OCI-LY3 (cell line): Measurements from ENCODE around the gene COL26A1.

Experiments
- H2AFZ ChIP-seq: fragments of 200-600, 300-600 bp; shearing (Covaris generic); 2 replicates; pipeline ENCODE4 v1.6.0; 2014; ENCODE audit warnings: antibody characterized with exemption, low read depth, low read length
- H3K27ac ChIP-seq: fragments of 200-600, 300-600 bp; sonication (generic); 2 replicates; pipeline ENCODE4 v1.5.1; 2014; ENCODE audit warnings: mild to moderate bottlenecking, low read length, moderate library complexity, mixed read lengths
- H3K27me3 ChIP-seq: fragments of 200-600, 300-600 bp; sonication (generic); 2 replicates; pipeline ENCODE4 v1.6.1; 2014; ENCODE audit warnings: low read depth, low read length, mixed read lengths
- H3K36me3 ChIP-seq: fragments of 200-600, 300-600 bp; sonication (generic); replicated peaks from 2 replicates; pipeline ENCODE3; 2014; ENCODE audit warnings: low read depth, low read length, mixed read lengths
- H3K4me1 ChIP-seq: fragments of 300-600, 200-600 bp; sonication (generic); 2 replicates; pipeline ENCODE4 v1.6.1; 2014; ENCODE audit warnings: low read length, mixed read lengths
- H3K4me2 ChIP-seq: fragments of 200-600, 300-600 bp; sonication (generic); 2 replicates; pipeline ENCODE4 v1.6.1; 2014; ENCODE audit warnings: low read length, mixed read lengths
- H3K4me3 ChIP-seq: fragments of 300-600, 200-600 bp; sonication (generic); 2 replicates; pipeline ENCODE4 v1.5.1; 2014; ENCODE audit warnings: antibody characterized with exemption, mild to moderate bottlenecking, low read length, moderate library complexity
- H3K79me2 ChIP-seq: fragments of 300-600, 200-600 bp; shearing (Covaris generic); 2 replicates; pipeline ENCODE4 v1.6.1; 2014; ENCODE audit warnings: mild to moderate bottlenecking, low read length, mixed read lengths
- H3K9ac ChIP-seq: fragments of 300-600, 200-600 bp; shearing (Covaris generic); 2 replicates; pipeline ENCODE4 v1.6.0; 2014; ENCODE audit warnings: mild to moderate bottlenecking, low read length, moderate library complexity
- H3K9me3 ChIP-seq: fragments of 200-600, 300-600 bp; shearing (Covaris generic); 2 replicates; pipeline ENCODE4 v1.6.1; 2014; ENCODE audit warnings: low read length, mixed read lengths; ENCODE audit not compliant: insufficient read depth
- H4K20me1 ChIP-seq: fragments of 200-600, 300-600 bp; sonication (generic); 2 replicates; pipeline ENCODE4 v1.6.1; 2016; ENCODE audit warnings: low read length, mixed read lengths; ENCODE audit not compliant: insufficient read depth
- EZH2phosphoT487 ChIP-seq: fragments of 200-600 bp; shearing (Covaris generic); IDR thresholded peaks from 2 replicates; pipeline ENCODE4 v1.6.1; 2018; ENCODE audit warnings: antibody characterized with exemption, mixed run types, low read depth
- TF ChIP-seq, protein P1 (sequence below): fragments of 200-600, 300-600 bp; sonication (generic); IDR thresholded peaks from 2 replicates; pipeline ENCODE4 v1.5.1; 2014; ENCODE audit warnings: antibody characterized with exemption, low read length, low read depth

The COL26A1 gene

DNA sequence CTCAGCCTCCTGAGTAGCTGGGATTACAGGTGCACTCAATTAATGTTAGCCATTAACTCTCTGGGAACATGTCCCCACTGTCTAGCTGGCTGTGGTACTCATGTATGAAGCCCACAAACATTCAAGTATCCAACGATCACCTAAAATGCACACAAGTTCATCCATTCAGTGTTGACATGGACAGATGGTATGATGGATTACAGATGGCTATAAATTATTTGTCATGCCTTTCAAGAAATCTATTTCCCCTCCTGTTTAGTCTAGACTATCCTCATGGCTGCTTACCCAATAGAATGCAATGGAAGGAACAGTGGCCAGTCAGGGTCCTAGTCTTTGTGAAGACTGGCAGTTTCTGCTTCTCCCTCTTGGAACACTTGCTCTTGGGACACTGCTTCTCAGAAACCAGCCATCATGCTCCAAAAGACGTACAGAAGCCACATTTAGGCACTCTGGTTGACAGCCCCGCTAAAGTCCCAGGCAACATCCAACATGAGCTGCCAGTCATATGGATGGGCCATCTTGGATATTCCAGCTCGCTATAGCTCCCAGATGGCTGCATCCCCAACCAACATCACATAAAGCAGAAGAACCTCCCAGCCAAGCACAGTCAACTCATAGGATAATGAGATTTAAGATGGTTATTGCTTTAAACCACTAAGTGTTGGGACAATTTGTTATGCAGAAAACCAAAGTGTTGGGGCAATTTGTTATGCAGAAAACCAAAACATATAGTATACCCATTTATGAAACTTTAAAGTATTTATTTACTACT, 233.3 kb downstream of the COL26A1 start:
- H3K9me3 ChIP-seq, result no peaks in the 10 kb centered on the region
- H3K4me2 ChIP-seq, result no peak overlapping the region
- H3K4me3 ChIP-seq, result no peak overlapping the region
- H3K27me3 ChIP-seq, result peaks cover 22% of the 10 kb centered on the region
- H3K79me2 ChIP-seq, result no peaks in the 10 kb centered on the region
- no peaks in the 10 kb centered on the region for H3K4me1 ChIP-seq
- H3K36me3 ChIP-seq, result no peaks in the 10 kb centered on the region
- no peaks in the 10 kb centered on the region for H4K20me1 ChIP-seq
- H2AFZ ChIP-seq, result no peak overlapping the region
- no peak overlapping the region for H3K27ac ChIP-seq
- H3K9ac ChIP-seq, result no peak overlapping the region
- TF ChIP-seq, protein P1, sequence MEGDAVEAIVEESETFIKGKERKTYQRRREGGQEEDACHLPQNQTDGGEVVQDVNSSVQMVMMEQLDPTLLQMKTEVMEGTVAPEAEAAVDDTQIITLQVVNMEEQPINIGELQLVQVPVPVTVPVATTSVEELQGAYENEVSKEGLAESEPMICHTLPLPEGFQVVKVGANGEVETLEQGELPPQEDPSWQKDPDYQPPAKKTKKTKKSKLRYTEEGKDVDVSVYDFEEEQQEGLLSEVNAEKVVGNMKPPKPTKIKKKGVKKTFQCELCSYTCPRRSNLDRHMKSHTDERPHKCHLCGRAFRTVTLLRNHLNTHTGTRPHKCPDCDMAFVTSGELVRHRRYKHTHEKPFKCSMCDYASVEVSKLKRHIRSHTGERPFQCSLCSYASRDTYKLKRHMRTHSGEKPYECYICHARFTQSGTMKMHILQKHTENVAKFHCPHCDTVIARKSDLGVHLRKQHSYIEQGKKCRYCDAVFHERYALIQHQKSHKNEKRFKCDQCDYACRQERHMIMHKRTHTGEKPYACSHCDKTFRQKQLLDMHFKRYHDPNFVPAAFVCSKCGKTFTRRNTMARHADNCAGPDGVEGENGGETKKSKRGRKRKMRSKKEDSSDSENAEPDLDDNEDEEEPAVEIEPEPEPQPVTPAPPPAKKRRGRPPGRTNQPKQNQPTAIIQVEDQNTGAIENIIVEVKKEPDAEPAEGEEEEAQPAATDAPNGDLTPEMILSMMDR, result no peak
- TF ChIP-seq EZH2phosphoT487, result no peak

DNA sequence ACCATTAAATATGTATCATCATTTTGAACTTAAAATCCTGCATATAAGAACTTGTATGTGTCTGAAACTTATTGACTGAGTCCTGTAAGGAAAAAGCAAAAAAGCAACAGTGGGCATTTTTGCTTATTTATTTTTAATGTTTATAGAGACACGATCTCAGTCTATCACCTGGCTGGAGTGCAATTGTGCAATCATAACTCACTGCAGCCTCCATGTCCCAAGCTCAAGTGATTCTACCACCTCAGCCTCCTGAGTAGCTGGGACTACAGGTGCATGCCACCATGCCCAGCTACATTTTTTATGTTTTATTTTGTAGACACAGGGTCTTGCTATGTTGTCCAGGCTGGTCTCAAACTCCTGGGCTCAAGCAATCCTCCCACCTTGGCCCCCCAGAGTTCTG, 234.2 kb downstream of the COL26A1 start:
- Histone ChIP-seq H3K9ac (no peak overlapping the region), H3K4me2 (no peak overlapping the region), H3K4me3 (no peak overlapping the region), H3K4me1 (no peaks in the 10 kb centered on the region), H3K27ac (no peak overlapping the region), H3K9me3 (no peaks in the 10 kb centered on the region), H4K20me1 (no peaks in the 10 kb centered on the region), H3K27me3 (peaks cover 23% of the 10 kb centered on the region), H3K79me2 (no peaks in the 10 kb centered on the region), H2AFZ (no peak overlapping the region), H3K36me3 (no peaks in the 10 kb centered on the region)
- TF ChIP-seq EZH2phosphoT487, result no peak
- TF ChIP-seq, protein P1, result no peak

DNA sequence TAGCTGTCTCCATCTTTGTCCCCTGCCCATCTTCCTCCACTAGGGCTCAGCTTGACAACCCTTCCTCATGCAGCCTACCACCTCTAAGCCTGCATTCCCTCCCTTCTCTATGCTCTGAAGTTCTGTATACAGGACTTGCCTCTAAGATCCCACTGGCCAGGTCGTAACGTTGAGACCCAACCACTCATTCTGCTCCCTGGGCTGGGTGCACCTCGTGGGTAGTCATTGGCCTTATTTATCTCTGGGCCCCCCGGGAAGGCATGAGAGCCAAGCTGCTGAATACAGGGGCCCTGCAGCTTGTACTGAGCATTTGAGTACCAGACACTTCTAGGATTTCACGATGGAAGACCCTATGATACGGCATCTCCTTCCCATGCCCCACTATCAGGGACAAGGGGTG, 235.3 kb downstream of the COL26A1 start:
- H4K20me1 ChIP-seq, result no peaks in the 10 kb centered on the region
- no peaks in the 10 kb centered on the region for H3K9me3 ChIP-seq
- no peak overlapping the region for H3K27ac ChIP-seq
- no peaks in the 10 kb centered on the region for H3K4me1 ChIP-seq
- no peaks in the 10 kb centered on the region for H3K36me3 ChIP-seq
- no peaks in the 10 kb centered on the region for H3K79me2 ChIP-seq
- H3K9ac ChIP-seq, result no peak overlapping the region
- no peak overlapping the region for H3K4me3 ChIP-seq
- TF ChIP-seq, protein P1, result no peak
- no peak for TF ChIP-seq EZH2phosphoT487
- no peak overlapping the region for H3K4me2 ChIP-seq
- H2AFZ ChIP-seq, result no peak overlapping the region
- peaks cover 26% of the 10 kb centered on the region for H3K27me3 ChIP-seq

DNA sequence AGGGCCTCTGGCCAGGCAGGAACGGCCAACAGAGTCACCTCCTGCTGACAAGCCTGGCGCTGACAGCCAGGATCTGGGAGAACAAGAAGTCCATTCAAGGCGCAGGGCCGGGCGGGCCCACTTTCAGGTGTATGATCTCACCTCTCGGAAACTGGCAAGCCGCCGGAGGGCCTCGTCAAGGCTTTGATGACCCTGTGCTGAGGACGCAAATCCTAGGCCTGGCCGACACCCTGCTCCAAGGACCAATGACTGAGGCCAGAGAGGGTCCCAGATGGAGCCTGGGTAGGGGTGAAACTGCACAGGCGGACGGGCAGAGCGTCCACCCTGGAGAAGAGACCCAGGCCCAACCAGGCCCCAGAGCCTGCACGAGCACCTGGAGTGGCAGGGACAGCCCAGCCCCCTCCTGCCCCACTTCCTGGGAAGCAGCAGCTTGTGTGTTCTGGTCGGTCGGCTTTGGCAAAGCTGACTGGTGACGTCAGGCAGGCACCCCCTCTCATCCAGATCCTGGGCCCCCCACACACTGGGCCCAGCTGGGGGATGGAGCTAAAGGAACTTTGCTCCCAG, 235.8 kb downstream of the COL26A1 start:
- Histone ChIP-seq H3K9ac (no peak overlapping the region), H3K4me1 (no peaks in the 10 kb centered on the region), H3K27ac (no peak overlapping the region), H3K79me2 (no peaks in the 10 kb centered on the region), H3K27me3 (peaks cover 26% of the 10 kb centered on the region), H3K36me3 (no peaks in the 10 kb centered on the region), H3K4me3 (no peak overlapping the region), H3K9me3 (no peaks in the 10 kb centered on the region), H3K4me2 (no peak overlapping the region), H2AFZ (no peak overlapping the region), H4K20me1 (no peaks in the 10 kb centered on the region)
- no peak for TF ChIP-seq EZH2phosphoT487
- TF ChIP-seq, protein P1, result no peak
